GM19238 (cell line): ENCODE data around the gene CHCHD4.

Experiments
- DNase-seq: peaks from one replicate; pipeline ENCODE4 v3.0.0; 2011; ENCODE audit warnings: low spot score; ENCODE audit not compliant: insufficient read length

Gene CHCHD4

GRCh38 chr3:14150078-14150477 lies 25.4 kb upstream of the CHCHD4 start:
- no peak for DNase-seq

GRCh38 chr3:14148041-14148985 lies 23.6 kb upstream of the CHCHD4 start:
- no peak for DNase-seq

DNA sequence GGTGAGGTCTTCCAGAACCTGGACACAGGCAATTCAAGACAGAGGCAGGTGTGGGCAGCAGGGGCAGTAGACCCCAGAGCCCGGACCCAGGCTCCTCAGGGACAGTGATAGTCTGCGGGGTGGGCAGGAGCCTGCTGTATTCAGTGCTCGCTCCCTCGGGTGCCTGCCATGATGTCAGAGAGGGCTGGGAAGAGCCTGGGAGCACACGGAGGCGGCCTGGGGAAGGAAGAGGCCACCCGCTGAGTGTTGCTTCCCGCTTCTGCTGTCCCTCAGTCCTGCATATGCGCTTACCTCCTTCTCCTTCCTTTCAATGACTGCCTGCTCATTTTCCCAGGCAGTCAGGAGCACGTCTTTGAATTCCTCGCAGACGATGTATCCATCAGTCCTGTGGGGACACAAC lies 22.9 kb upstream of the CHCHD4 start:
- no peak for DNase-seq

- no peak for DNase-seq
Observed at GRCh38 chr3:14147066-14147435, 22.4 kb upstream of the CHCHD4 start.

DNA sequence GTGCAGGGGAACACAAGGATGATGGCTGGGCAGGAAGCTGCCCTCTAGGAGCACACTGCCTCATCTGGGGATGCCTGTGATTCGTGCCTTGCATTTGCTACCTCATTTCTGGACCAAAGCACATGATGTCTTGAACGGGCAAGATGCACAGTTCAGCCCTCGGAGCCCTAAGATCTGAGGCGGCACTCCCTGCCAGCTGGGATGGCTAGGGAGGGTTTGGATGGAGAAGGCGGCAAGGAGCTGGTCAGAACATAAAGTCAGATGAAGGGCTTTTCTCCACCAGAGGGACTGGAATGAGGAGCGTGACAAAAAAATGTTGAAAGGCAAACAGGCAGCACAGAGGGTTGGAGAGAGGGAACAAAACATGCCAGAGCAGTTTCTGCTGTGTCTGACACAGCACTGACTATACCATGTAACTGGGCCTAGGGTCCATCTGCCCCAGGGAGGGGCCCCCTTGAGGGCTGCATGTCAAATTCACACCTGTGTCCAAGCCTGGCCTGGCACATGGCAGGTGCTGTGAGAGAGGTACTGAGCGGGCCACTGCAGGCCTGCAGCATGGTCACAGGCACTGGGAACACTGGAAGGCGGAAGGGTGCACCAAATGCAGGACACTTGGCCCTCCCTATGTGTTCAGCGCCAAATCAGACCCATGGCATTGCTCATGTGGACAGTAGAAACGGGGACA lies 21.9 kb upstream of the CHCHD4 start:
- DNase-seq, result no peak

GRCh38 chr3:14145670-14146380 lies 21.2 kb upstream of the CHCHD4 start:
- DNase-seq, result no peak

- DNase-seq, result no peak
Observed at GRCh38 chr3:14145236-14145635, 20.6 kb upstream of the CHCHD4 start.

- DNase-seq, result peak; percentile 85
Observed at GRCh38 chr3:14144423-14145075, 19.9 kb upstream of the CHCHD4 start.

- no peak for DNase-seq
Observed at GRCh38 chr3:14143271-14144225, 18.9 kb upstream of the CHCHD4 start.

DNA sequence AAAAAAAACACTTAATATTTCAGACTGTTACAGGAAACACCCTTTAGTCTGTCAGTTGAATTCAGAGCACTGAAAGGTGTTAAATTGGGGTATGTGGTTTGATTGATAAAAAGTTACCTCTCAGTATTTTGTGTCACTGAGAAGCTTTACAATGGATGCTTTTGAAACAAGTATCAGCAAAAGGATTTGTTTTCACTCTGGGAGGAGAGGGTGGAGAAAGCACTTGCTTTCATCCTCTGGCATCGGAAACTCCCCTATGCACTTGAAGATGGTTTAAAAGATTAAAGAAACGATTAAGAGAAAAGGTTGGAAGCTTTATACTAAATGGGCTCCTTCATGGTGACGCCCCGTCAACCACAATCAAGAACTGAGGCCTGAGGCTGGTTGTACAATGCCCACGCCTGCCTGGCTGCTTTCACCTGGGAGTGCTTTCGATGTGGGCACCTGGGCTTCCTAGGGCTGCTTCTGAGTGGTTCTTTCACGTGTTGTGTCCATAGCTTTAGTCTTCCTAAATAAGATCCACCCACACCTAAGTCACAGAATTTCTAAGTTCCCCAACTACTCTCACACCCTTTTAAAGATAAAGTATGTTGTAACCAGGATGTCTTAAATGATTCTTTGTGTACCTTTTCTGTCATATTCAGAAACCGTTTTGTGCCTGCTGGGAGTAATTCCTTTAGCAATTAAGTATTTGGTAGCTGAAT lies 18.0 kb upstream of the CHCHD4 start:
- DNase-seq, result no peak

GRCh38 chr3:14141602-14142341 lies 17.1 kb upstream of the CHCHD4 start:
- no peak for DNase-seq

DNA sequence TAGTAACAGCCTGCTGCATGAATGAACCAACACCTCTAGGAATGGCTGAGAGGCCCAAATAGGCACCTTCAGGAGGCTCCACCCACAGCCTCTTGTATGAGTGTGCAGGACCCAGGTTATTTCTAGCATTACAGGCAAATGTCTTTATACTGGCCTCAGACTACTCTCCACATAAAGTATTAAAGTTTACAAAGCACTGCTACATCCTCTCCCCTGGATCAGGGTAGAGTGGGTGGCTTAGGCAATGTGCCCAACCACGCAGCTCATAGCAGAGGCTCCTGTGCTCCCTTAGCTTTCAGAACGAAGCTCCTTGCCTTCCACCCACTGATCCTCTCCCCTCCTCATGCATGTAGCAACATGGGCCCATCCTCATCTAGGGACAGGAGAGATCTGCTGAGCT lies 16.5 kb upstream of the CHCHD4 start:
- no peak for DNase-seq

- DNase-seq, result no peak
Observed at GRCh38 chr3:14140668-14141067, 16.0 kb upstream of the CHCHD4 start.

GRCh38 chr3:14139771-14140170 lies 15.1 kb upstream of the CHCHD4 start:
- no peak for DNase-seq

- no peak for DNase-seq
Observed at GRCh38 chr3:14138878-14139655, 14.4 kb upstream of the CHCHD4 start.

- no peak for DNase-seq
Observed at GRCh38 chr3:14138109-14138877, 13.6 kb upstream of the CHCHD4 start.

DNA sequence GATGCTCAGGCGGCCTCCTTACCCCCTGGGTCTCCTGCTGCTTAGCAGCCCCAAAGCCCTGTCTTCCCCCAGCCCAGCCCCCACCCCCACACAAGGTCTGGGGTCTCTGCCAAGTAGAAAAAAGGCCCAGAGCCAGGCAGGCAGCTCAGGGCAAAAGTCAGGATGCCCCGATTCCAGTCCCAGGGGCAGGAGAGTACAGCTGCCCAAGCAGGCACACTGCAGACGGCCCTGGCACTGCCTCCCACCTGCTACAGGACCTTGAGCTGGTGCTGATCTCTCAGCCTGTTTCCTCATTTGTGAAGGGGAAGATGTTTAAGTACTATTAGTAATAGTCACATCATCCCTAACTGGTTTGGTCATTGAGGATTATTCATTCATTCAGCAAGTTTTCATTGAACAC lies 12.8 kb upstream of the CHCHD4 start:
- DNase-seq, result no peak

- no peak for DNase-seq
Observed at GRCh38 chr3:14137004-14137403, 12.3 kb upstream of the CHCHD4 start.
